ENCODE results near the gene PPP4R4.

PPP4R4 gene

DNA sequence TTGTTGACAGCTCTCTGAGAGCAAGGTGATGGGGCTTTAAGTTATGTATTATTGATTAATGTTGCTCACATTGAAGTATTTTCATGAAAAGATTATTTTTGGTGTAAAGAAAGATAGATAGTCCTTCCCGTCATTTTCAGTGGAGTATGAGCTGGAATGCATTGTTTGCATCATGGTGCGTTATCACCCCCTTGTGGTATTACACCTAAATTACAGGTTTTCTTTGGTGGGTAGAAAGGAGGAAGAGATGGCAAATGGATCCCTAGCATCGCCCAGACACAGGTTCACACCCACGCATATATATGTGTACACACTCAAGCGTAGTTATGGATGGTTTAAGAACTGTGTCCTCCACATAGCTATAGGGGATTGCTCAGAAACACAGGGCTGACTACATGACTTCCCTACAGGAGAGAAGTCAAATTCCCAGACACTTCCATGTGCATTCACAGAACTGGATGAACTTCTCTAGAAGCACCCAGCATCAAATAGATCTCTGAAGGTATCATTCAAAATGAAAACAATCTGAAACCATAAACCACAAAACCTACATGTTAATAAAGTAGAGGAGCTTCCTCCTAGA, 133.4 kb downstream of the PPP4R4 start:
- DNase-seq (ENCODE audit: low spot score): peak; percentile 36

- DNase-seq (ENCODE audit: low spot score): no peak
These were observed 135.6 kb downstream of the PPP4R4 start for GRCh38 chr14:94309721-94310120.

GRCh38 chr14:94310248-94310647, 136.1 kb downstream of the PPP4R4 start:
- DNase-seq (ENCODE audit: low spot score): no peak

- no peak for DNase-seq (ENCODE audit: low spot score)
These were observed 138.5 kb downstream of the PPP4R4 start for GRCh38 chr14:94312481-94313246.

DNA sequence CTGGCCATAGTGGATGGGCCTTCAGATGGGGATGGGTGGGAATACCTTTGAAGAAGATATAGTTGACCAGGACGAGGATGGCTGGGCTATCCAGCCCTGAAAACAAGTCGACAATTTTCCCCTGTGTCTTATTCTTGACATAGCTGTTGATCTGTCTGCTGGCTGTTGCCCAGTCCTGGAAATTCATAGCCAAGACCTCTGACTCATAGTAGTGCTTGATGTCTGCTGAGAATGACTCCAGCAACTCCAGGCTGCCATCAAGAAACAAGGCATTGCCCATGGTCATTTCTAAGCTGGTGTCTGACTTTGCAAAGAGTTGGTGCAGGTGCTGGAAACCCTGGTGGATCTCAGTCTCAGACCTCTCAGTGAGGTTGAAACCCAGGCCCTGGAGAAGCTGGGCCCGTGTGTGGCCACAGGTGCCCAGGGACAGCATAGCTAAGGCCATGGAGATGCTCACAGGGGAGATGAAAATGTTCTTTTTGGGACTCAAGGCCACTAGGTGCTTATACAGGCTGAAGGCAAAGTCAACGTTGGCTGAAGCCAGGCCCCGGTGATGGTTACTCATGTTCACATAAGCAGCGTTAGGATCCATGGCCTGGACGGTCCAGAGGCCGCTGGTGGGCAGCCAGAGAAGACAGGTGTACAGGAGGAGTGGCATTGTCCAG, 140.0 kb downstream of the PPP4R4 start:
- no peak for DNase-seq (ENCODE audit: low spot score)

- DNase-seq (ENCODE audit: low spot score): no peak
These were observed 140.8 kb downstream of the PPP4R4 start for GRCh38 chr14:94314890-94315289.

DNA sequence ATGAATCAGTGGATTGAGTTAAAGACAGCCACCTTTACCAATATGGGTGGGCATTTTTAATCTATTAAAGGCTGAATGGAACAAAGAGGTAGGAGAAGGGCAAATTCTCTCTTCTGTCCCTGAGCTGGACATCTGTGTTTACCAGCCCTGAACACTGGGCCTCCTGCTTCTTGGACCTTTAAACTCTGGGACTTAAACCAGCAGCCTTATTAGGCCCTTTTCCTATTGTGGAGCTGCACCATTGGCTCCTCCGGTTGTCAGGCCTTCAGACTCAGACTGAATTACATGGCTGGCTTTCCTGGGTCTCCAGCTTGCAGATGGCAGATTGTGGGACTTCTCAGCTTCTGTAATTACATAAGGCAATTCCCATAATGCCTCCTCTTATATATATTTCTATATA, 142.6 kb downstream of the PPP4R4 start:
- DNase-seq (ENCODE audit: low spot score): no peak

DNA sequence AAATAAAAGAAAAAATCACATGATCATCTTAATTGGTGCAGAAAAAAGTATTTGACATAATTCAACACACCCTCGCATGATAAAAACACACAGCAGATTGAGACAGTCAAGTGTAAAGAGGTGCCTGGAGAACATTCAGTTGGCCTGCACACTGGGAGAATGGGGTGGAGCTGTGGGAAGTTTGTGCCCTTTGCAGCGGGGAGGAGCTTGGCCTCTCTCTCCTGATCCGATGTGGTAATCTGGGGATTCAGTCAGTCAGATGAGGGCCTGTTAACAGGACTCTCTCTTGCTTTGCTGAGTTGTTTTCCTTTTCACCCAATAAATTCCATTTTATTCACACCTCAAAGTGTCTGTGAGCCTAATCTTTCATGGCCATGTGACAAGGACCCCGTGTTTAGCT, 143.1 kb downstream of the PPP4R4 start:
- DNase-seq (ENCODE audit: low spot score): no peak

DNA sequence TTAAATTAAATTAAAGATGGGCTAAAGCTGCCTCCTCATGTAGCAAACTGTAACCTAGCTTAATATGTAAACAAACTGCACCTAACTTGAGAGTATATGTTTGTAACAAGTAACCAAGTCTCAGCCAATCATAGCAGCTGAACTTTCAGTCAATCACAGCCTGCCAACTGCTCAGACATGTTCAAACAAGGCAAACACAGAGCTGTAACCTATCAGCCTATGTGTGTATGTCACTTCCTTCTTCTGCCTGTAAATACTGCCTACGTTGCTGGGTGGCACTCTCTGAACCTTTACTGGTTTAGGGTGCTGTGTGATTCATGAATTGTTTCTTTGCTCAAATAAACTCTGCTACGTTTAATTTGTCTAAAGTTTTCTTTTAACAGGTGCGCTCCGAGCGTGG, 146.1 kb downstream of the PPP4R4 start:
- peak; percentile 16 for DNase-seq (ENCODE audit: low spot score)

DNA sequence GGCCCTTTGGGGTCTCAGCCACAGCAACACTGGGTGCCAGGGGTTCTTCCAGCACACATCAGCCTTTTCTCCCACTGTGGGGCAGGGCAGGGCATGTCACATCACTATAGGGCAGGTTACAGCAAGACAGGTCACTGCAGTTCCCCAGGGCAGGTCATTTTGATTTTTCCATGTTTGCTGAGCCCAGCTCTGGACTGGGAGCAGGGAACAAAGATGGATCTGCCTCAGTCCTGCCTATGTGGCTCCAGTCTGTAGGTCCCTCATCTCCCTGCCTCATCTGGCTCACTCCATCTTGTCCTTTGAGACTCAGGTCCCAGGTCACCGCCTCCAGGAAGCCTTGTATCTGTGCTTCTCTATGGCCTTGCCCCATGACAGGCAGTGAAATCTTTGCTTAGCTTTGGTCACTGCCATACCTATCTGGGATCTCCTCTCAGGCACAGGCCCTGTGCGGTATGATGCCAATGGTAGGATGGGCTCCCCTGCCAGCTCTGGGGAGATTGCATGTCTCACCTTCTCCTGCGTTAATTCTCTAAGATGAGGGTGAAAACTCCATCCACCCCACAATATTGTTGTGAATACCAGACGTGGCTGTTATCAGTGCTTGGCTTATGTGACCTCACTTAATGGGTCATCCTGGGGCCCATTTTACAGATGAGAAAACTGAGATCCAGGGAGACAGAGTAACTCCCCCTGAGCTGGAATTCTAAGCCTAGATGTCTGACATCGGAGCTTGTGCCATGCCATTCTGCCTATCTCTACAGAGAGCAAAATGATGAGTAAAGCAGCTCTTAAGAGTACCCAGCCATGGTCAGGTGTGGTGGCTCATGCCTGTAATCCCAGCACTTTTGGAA, 147.5 kb downstream of the PPP4R4 start:
- no peak for DNase-seq (ENCODE audit: low spot score)

- DNase-seq (ENCODE audit: low spot score): no peak
These were observed 148.8 kb downstream of the PPP4R4 start, which contains the start of gene SERPINA6 for GRCh38 chr14:94322648-94323570. Gene SERPINA6, minus strand, starts transcription at chr14:94323336. Its CDS starts 8,688 bp downstream, at chr14:94314648.

GRCh38 chr14:94328196-94328595, 154.1 kb downstream of the PPP4R4 start:
- DNase-seq (ENCODE audit: low spot score): no peak

All from RKO (cell line).